Neutrophil (primary cell): Measurements from ENCODE around the gene TMEM238.
"Not testable (repeated sequence)": the region's sequence is repeated elsewhere in the genome, so short reads cannot be mapped to it uniquely, and the experiment has no call there.

ENCODE experiments used
- H3K27ac ChIP-seq: fragments of 200-600 bp; sonication (generic); 2 replicates; pipeline ENCODE4 v1.5.1; 2016; ENCODE audit warnings: mild to moderate bottlenecking, moderate library complexity
- H3K27me3 ChIP-seq: fragments of 200-600 bp; sonication (generic); 2 replicates; pipeline ENCODE4 v1.6.0; 2016; ENCODE audit warnings: mild to moderate bottlenecking
- H3K36me3 ChIP-seq: fragments of 200-600 bp; sonication (generic); 2 replicates; pipeline ENCODE4 v1.5.1; 2017
- H3K4me1 ChIP-seq, 2 experiments: fragments of 200-600 bp in 1 of 2; sonication (generic) in 1 of 2; 1 replicate in 1 of 2; 2 replicates in 1 of 2; pipeline versions ENCODE4 v1.5.1 to v1.6.1; 2013 to 2016; ENCODE audit warnings: low read depth in 1 of 2, low read length in 1 of 2, mild to moderate bottlenecking in 1 of 2, moderate library complexity in 1 of 2; ENCODE audit not compliant: control insufficient read depth in 1 of 2, insufficient read depth in 1 of 2
- H3K4me3 ChIP-seq, 2 experiments: fragments of 200-600 bp in 1 of 2; sonication (generic) in 1 of 2; 1 replicate in 1 of 2; 2 replicates in 1 of 2; pipeline ENCODE4 v1.5.1; 2013 to 2016; ENCODE audit warnings: low read depth in 1 of 2, low read length in 1 of 2, mild to moderate bottlenecking in 1 of 2, moderate library complexity in 1 of 2
- H3K9me3 ChIP-seq: fragments of 200-600 bp; sonication (generic); 2 replicates; pipeline ENCODE4 v1.5.1; 2016
- TF ChIP-seq, protein P1 (sequence below): fragments of 200-600 bp; sonication (generic); IDR thresholded peaks from 2 replicates; pipeline ENCODE4 v1.5.1; 2016; ENCODE audit warnings: antibody characterized with exemption

TMEM238 gene

DNA sequence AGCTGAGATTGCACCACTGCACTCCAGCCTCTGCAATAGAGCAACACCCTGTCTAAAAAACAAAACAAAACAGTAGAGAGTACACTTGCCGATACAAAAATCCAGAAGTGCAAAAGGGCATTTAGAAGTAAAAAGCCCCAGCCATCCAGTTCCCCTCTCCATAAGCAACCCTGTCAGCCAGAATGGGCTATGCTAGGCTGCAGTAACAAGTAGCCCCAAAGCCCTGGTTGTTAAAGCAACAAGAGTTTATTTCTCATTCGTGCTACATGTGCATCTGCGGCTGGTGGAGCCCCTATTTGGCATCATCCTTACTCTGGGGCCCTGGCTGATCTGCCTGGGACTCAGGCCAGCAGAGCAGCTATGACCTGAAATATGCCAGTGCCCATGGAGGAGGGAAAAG, 40.4 kb upstream of the TMEM238 start:
- Histone ChIP-seq H3K4me3 (no peak overlapping the region), H3K27me3 (peaks cover 42% of the 10 kb centered on the region), H3K27ac (no peak overlapping the region), H3K4me1 (no peaks in the 10 kb centered on the region), H3K9me3 (no peaks in the 10 kb centered on the region), H3K36me3 (no peaks in the 10 kb centered on the region)
- TF ChIP-seq, protein P1, sequence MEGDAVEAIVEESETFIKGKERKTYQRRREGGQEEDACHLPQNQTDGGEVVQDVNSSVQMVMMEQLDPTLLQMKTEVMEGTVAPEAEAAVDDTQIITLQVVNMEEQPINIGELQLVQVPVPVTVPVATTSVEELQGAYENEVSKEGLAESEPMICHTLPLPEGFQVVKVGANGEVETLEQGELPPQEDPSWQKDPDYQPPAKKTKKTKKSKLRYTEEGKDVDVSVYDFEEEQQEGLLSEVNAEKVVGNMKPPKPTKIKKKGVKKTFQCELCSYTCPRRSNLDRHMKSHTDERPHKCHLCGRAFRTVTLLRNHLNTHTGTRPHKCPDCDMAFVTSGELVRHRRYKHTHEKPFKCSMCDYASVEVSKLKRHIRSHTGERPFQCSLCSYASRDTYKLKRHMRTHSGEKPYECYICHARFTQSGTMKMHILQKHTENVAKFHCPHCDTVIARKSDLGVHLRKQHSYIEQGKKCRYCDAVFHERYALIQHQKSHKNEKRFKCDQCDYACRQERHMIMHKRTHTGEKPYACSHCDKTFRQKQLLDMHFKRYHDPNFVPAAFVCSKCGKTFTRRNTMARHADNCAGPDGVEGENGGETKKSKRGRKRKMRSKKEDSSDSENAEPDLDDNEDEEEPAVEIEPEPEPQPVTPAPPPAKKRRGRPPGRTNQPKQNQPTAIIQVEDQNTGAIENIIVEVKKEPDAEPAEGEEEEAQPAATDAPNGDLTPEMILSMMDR = no peak

DNA sequence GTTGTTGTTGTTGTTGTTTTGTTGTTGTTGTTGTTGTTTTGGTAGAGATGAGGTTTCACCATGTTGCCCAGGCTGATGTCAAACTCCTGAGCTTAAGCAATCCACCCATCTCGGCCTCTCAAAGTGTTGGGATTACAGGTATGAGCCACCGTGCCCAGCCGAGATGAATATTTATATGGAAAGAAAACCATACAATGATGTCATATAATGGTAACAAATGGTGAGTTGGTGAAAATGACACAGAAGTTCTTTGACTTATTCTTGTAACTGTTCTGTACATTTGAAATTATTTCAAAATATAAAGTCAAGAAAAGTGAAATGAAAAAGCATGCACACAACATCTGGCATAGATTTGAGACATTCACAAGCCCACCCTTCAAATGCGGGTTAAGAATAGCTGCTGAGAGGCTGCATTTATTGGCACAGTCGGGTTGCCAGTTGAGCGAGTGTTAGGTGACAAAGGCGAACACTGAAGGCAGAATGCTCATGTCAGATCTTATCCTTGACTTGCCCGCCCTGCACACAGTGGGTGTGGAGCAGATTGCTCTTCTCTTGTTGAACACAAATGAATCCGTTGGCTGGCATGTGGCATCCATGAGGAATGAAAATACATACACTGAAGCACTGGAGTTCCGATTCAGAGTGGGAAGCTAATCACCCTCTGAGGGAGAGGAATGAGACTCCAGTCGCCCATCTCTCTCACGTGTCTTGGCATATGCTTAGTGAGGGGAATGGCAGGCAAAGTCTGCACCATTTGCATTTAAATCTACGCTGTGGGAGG, 39.3 kb upstream of the TMEM238 start:
- H3K9me3 ChIP-seq = no peaks in the 10 kb centered on the region
- H3K27ac ChIP-seq = no peak overlapping the region
- TF ChIP-seq, protein P1 = no peak
- peaks cover 41% of the 10 kb centered on the region for H3K27me3 ChIP-seq
- no peaks in the 10 kb centered on the region for H3K36me3 ChIP-seq
- no peaks in the 10 kb centered on the region for H3K4me1 ChIP-seq
- H3K4me3 ChIP-seq = no peak overlapping the region

DNA sequence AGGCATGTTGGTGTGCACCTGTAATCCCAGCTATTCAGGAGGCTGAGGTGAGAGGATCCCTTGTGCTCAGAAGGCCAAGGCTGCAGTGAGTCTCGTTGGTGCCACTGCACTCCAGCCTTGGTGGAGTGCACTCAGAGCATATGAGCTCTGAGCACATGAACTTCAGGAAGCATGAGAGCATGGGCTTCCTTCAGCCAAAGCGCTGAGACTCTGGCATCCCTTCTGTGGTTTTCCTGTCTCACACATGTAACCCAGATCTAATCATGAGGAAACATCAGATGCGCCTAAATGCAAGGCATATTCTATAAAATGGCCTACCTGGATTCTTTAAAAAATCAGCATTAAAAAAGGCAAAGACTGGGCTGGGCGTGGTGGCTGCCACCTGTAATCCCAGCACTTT, 37.2 kb upstream of the TMEM238 start:
- not testable (repeated sequence) for H3K9me3 ChIP-seq, H3K4me1 ChIP-seq, H3K36me3 ChIP-seq, H3K4me3 ChIP-seq, H3K27ac ChIP-seq
- H3K27me3 ChIP-seq = peaks cover 38% of the 10 kb centered on the region

DNA sequence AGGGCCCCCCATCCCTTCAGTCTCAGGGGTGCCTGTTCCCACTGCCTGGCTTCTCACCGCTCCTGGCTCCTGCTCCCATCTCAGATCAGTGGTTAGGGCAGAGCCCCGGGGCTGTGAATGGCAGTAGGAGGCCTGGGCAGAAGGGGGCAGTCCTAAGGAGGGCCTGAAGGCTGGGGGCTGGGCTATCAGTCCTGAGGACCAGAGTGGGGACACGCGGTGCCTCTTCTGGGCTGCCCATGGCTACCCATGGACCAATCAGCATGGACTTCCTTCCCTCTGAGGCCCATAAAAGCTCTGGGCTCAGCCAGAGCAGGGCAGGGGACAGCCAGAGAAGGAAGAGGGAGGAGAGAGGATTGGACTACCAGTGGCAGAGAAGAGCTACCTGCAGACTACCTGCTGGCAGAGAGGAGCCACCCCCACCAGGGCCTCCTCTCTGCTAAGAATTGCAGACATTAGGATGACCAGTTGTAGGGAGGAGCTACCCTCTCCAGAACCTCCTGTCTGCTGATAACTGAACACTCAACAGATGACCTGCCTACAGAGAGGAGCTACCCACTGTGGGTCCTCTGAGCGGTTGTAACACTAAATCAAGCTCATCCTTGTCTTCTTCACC, 35.6 kb upstream of the TMEM238 start:
- H3K4me3 ChIP-seq = no peak overlapping the region
- TF ChIP-seq, protein P1 = no peak
- H3K4me1 ChIP-seq = no peaks in the 10 kb centered on the region
- peaks cover 24% of the 10 kb centered on the region for H3K27me3 ChIP-seq
- H3K9me3 ChIP-seq = no peaks in the 10 kb centered on the region
- no peak overlapping the region for H3K27ac ChIP-seq
- no peaks in the 10 kb centered on the region for H3K36me3 ChIP-seq

DNA sequence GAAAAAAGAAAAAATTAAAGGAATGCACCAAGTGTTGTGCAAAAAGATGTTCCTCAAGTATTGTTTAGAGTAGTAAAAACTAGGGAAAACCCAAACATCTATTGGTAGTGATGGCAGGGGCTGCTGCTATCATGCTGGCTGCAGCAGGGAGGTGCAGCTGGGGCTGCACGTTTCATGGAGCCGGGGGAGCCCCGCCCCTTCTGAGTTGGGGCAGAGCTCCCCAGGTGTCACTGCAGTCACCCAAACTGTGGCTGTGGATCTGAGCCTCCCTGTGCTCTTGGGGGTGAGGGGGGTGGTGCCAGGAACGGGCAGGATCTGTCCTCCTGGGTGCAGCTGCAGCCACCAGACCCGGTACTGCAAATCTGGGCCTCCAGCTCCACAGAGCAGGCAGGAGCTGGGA, 35.0 kb upstream of the TMEM238 start:
- H3K9me3 ChIP-seq = no peaks in the 10 kb centered on the region
- no peak overlapping the region for H3K4me3 ChIP-seq
- TF ChIP-seq, protein P1 = no peak
- no peak overlapping the region for H3K27ac ChIP-seq
- H3K36me3 ChIP-seq = no peaks in the 10 kb centered on the region
- no peaks in the 10 kb centered on the region for H3K4me1 ChIP-seq
- peaks cover 19% of the 10 kb centered on the region for H3K27me3 ChIP-seq

DNA sequence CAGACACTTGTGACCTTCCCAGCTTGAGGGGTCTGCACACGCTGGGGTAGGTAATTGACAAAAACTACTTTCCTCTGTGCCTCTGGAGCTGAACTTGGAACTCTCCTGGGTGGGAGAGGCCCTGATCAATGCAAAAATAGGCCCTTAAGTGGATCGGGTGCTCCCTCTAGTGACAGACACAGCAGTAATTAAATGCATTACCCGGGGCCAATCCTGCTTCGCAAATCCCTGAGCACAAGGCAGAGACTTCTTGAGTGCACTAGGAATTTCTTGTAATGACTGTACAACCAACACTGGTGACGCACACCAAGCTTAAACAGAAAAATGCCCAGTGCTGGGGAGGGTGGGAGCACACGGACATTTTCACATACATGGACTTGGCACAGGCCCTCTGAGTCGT, 34.1 kb upstream of the TMEM238 start:
- TF ChIP-seq, protein P1 = peak; percentile 15
- Histone ChIP-seq H3K4me1 (no peaks in the 10 kb centered on the region), H3K36me3 (no peaks in the 10 kb centered on the region), H3K4me3 (no peak overlapping the region), H3K27me3 (peaks cover 19% of the 10 kb centered on the region), H3K27ac (no peak overlapping the region), H3K9me3 (no peaks in the 10 kb centered on the region)
